ENCODE data around the gene TRMO.

Gene TRMO

DNA sequence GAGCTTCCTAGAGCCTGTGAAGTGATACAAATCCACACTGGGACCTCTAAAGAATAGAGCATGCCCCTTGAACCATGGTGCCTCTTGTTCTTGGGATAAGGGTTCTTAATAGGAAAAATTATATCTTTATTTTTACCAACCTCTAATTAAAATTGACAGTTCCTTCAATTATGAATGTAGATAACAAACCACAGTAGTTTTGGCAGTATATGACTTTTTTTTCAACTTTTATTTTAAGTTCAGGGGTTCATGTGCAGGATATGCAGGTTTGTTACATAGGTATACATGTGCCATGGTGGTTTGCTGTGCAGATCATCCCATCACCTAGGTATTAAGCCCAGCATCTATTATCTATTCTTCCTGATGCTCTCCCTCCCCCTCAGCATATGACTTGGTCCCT lies 14.7 kb upstream of the TRMO start:
- DNase-seq, result no peak

DNA sequence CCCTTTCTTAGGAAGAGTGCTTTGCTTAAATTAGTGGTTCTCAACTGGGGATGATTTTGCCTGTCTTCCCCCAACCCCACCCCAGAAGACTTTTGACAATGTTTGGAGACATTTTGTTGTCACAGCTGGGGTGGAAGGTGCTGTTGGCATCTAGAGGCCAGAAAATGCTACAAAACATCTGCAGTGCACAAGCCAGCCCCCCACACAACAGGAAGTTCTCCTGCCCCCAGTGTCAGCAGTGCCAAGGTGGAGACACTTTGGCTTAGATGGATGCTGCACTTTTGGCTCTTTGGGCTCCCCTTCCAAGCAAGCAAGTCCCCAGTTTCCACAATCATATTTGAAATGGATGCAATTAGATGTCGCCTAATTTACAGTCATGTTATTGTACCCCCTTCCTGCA lies 13.0 kb upstream of the TRMO start:
- DNase-seq, result no peak

DNA sequence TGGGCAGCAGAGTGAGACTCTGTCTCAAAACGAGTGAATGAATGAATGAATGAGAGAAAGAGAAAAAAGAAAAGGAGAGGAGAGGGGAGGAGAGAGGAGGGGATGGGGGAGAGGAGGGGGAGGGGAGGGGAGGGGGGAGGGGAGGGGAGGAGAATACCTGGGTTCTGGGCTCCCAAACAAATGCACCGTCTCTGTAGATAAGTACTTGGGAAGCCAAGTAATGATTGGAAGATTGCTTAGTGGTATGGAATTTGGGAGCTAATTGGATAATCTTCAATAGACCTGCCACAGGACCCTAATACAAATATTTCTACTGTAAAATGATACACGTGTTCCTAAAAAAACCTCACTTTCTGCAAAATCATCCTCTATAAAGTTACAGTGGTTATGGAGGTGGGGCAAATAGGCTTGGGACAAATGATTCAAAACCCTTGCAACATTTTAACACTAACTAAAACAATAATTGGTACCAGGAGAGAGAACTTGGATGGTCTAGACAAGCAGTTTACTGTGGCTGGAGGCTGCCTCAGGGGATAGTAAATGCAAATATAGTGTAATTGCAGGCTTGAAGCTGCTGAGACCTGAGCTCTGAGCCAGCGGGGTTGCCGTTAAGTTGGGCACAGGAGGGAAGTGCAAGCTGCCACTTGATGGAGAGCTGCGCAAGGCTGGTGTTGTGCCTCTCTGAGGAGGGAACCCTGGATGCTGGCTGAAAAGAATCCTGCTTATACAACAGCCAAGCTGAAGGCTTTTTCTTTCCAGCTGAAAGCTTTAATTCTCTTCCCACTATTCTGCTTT lies 12.2 kb upstream of the TRMO start:
- no peak for DNase-seq

DNA sequence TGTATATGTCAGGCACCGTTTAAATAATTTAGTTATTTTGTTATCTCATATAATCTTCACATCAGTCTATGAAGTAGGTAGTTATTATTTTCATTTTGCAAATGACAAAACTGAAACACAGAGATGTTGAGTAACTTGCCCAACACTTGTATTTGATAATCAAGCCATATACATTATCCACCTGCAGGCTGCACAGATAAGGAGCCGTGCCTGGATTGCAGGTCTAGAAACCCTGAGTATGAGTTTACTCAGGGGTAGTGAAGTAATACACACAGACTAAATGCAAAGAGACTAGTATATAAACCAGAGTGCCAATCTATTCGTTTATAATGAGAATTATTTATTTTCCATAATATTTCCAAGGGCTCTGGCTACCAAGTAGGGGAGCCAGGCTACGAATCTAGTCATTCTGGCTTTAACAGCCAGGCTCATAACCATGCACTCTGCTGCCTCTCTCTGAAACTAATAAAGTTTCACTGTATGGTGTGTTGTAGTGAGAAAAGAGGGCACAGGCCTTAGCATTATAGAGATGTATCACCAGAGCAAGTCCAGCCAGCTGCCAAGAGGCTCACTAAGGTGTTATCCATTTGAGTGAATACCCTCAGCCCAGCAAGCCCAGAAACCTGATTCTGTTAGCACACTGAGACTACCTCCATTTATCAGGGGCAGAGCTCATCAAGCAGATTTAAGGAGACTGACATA lies 11.1 kb upstream of the TRMO start:
- DNase-seq, result no peak

DNA sequence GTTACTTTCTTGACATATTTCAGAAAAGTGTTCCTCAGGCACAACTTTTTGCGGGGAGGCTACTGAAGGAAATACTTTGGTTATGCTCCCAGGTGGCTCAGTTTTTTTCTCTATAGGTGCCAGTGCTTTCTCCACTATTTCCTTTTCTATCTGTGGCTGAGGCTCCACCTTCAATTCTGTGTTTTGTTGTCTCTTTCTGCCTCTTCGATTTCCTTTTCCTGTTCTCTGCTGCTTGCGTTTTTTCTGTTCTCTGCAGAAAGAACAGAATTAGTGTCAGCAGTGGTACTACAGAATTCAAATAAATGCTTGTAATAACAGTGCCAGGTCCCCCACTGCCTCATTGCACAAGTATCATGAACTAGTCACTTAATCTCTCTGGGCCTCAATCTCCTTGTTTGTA lies 8.7 kb upstream of the TRMO start:
- no peak for DNase-seq

DNA sequence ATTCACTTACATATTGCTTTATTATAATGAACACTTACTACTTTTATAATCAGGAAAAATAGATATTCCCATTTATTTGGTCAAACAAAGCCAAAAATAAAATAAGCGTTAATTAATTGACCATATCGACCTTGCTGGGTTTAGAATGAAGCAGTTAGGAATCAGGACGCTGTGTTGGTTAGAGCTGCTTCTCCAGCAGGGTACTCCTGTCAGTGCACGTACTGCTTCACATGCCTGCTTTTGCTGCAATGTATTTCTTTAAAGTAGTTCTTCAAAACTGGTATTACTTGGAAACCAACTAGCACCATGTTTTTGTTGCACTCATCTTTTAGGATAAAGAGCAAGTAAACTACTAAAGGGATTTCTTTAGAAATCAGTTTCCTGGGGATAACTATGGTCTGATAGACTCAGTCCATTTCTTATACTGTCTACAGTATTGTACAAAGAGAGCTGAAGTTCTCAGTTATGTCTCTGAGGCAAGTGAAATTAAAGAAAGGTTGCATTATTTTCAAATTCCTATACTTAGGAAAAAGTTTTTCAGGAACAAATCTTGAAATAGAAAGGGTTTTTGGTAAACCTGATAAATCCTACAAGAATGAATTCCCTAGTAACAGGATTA lies 6.8 kb upstream of the TRMO start:
- no peak for DNase-seq

DNA sequence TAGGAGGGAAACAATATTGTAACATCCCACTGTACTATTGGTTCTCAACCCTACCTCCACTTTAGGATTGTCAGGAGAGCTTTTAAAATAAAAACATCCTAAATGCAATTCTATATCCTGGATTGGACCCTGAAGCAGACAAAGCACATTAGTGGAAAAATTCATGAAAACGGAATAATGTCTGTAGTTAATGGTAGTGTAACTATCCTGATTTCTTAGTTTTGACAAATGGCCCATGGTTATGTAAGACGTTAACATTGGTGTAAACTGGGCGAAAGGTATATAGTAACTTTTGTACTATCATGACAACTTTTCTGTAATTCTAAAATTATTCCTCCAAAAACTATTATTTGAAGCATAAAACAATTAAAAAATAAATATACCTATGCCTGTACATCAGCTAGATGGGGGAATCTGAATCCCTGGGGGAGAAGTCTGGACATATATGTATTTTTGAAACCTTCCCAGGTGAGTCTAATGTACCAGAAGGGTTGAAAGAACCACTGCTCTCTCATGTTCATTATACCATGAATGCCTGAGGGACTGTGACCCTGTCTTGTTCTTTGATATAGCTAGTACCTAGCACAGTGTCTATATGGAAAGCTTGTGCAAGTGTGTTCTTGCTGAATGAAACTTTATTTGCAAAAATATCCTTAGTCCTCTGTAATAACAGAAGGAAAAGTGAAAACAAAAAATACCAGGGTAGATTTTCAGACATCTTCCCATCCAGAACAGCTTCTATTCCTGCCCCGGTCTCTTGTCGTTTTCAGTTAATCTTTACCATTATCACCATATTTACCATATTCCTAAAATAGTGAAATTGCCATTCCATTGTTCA lies 3.4 kb upstream of the TRMO start:
- no peak for DNase-seq

DNA sequence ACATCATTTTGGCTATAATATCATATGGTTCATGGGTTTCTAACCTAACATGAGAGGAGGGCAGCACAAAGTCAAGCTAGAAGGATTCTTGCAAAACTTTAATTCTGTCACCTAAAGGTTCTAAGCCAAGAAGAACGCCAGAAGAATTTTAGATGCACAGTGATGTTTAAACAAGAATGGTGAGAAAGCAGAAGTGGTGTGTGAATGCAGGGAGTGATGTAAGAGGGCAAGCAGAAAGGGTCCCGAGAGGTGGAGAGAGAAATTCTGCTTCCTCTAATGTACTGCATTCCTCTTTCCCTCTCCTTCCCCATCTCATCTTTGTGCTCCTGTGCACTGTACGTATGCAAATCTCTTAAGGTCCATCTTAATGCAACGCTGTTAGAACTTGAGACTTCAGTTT lies 2.1 kb upstream of the TRMO start:
- DNase-seq, result no peak

DNA sequence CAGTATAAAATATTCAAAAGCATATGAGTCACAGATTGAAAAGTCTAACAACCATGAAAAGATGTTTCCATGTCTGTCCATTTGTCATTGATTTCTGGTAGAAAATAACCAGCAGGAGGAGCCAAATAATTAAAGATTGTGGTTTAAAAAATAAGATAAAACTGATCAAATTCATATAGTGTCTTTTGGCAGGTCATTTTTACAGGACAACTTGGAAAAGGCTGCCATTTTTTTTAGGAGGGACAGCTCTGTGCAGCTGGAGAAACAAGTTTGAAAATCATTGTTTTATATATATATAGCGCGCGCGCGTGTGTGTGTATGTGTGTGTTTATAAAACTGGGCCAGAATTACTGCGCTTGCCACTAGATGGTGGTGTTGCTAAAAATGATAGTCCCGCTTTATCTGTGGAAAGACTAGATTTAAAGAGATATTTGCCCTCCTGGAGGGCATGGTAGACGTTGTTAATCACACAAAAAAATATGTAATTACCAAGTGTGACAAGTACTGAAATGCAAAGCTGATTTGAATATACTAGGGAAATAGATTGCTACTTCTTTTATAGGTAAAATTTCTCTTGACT lies 1.3 kb upstream of the TRMO start:
- peak; percentile 85 for DNase-seq

DNA sequence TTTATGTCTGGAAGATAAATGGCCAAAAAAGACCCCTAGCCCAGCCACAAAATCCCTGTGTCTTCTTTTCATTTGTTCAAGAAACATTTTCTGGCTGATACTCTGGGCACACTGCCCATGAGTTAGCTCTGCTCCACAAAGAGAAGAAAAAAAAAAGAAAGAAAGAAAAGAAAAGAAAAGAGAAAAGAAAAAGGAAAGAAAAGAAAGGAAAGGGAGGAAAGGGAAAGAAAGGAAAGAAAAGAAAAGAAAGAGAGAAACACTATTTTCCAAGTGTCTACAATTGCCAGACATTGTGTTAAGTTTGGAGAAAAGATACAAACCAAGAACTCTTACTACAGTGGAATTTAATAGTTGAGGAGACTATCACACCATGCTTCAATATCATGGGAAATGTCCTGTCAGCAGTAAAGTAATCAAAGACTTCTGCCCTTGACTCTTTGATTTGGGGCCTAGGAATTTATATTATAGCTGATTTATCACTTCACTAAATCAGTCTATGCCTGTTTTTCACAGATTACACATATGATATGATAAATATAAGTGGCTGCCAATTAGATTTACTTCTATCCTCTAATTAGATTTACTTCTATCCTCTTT lies 3.0 kb downstream of the TRMO start:
- DNase-seq, result no peak

DNA sequence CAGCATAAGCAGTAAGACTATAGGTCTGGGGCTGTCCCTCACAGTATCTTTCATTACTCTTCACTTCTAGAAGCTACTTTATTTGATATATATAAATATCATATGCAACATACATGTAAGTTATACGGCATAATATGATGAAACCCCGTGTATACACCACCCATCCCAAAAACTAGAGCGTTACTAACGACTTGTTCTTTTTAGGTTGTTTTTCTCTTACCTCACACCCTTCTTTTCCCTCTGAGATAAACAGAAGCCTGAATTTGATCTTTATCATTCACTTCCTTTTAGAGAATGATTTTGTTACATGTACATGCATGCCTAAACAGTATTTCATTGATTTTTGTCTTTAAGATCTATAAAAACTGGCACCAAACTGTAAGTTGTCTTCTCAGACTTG lies 3.7 kb downstream of the TRMO start:
- DNase-seq, result no peak

DNA sequence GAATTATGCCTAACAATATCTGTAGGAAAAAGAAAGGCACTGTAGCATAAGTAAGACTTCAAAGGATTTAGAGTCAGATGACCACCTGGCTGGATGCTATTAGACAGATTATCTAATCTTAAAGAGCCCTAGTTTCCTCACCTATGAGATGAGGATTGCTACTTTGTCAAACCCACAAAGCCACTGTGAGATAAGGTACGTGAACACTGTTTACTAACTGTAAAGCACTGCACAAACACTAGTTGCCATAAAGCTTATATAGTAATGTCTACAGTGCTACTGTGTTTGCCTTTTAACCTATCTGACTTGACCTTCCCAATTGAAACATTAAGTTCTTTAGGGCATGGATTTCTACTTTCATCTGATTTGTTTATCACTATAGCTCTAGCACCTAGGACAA lies 10.3 kb downstream of the TRMO start:
- DNase-seq, result no peak

DNA sequence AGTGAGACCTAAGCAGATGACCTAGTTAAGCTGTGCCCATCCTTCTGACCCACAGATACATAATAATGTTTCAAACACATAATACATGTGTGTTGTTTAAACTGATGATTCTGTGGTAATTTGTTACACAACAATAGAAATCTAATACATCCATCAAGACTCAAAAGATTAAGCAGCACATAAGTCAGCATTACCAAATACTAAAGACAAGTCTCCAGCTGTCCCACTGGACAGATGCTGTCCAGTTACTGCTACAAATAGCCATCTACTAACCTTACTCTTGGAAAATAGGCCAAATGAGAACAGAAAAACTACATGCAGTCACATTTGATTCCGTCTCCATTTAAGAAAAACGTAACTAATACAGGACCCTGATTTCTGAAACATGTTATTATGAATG lies 10.8 kb downstream of the TRMO start:
- no peak for DNase-seq

DNA sequence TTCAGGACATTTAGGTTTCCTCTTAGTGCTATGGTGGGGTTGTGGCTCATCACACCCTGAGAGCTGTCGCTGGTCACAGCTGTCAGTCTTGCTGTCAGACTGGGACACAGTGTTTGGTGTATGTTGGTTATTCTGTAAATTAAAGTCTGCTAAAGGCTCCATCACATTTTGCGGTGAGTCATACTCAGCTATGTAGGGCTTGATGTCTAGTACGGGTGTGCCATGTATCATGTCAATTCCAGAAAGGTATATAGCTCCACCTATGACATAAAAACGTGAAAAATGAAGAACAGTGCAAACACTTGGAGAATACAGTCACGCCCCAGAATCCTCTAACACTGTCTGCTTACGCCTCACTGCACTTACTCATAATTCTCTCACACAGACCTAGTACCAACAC lies 11.9 kb downstream of the TRMO start:
- no peak for DNase-seq

DNA sequence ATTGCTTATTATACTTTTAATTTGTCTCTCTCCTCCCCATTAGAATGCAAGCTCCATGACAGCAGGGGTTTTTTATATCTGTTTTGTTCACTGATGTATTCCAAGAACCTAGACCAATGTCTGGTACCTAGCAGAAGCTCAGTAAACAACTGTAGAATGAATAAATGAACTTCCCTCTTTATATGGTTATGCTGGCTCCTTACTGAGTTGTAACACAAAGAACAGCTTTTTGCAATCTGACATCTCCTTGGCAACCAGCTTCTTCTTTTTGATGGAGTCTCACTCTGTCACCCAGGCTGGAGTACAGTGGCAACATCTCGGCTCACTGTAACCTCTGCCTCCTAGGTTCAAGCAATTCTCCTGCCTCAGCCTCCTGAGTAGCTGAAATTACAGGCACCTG lies 13.6 kb downstream of the TRMO start:
- no peak for DNase-seq

DNA sequence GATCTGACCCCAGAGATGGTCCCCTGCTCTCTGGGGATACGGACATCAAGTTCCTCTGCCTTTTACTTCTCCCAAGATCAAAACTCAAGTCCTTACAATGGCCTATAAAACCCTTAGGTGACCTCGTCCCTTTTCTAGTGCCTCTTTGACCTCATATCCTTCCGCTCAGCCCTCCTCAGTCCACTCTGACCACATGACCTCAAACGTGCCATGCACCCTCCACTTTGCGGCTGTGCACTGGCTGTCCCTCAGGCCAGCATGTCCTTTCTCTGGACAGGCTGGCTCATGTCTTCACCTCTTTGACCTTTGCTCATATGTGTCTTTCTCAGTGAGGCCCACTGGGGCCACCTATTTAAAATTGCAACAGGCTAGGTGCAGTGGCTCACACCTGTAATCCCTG lies 14.7 kb downstream of the TRMO start:
- no peak for DNase-seq

DNA sequence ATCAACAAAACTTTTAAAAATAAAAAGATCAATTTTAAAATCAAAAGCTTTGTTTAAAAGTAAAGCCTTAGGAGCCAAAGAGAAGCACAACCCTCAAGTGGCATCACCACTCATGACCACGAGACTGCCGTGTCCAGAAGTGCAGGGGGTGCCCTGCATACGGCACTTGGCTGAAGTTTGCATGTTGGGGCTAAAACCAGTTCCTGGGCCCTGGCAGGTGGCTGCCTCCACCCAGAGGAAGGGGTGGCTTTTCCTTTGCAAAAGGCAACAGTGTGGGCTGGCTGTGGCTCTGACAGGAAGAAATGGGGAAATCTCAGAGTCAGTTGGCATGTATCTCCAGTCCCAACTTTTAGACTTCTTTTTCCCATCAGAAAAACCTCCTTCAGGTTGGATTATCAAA lies 15.3 kb downstream of the TRMO start:
- no peak for DNase-seq

DNA sequence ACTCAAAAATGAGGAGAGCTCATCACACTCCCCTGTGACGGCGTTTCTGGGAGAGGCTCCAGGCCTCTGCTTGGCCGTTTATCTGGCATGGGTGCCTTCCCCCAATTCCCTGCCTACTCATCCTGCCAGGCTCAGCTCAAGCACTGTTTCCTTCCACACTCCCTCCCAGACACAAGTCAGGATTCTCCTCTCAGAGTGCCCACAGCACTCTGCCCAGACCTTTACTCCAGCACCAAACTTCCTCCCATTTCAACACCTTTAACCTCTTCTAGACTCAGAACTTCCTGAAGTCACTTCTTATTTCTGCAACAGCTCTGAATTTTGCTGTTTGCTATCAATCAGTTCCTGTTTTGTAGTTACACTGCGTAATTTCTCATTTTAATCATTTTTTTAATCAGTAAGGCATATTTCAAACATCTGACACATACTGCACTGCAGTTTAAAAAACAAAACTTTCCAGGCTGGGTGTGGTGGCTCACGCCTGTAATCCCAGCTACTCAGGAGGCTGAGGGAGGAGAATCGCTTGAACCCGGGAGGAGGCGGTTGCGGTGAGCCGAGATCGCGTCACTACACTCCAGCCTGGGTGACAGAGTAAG lies 16.0 kb downstream of the TRMO start:
- no peak for DNase-seq

DNA sequence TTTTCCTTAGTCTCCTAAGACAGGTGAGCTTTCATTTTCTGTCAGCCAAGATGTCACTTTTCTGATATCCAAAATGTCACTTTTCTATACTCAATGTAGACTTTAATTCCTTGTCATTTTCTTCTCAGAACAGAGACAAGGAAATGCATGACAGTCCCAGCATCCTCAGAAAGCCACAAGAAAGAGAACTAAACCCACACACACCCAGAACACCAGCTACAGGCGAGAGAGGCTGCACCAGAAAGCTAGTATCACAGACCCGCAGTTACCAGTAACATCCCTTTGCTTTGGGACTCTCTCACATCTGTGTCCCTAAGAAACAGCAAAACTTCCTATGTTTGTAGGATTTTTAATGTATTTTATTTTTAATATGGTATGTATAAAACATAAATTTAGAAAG lies 17.1 kb downstream of the TRMO start:
- no peak for DNase-seq

DNA sequence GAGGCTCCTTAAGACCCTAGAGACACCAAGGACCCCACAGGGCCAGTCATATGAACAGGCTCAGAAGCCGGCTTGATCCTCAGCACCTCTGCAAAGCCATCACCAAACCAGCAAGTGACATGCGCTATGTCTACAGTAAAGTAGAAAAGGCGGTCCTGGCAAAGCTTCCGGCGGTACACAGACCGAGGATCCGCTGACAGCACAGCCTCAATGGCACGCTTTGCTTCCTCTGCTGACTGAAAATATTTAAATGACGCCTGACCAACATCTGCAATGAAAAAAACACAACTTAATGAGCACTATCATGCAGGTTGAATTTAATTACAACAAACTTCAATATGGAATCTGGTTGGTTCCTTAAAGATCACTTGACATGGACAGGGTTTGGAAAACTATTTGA lies 17.6 kb downstream of the TRMO start:
- DNase-seq, result no peak

DNA sequence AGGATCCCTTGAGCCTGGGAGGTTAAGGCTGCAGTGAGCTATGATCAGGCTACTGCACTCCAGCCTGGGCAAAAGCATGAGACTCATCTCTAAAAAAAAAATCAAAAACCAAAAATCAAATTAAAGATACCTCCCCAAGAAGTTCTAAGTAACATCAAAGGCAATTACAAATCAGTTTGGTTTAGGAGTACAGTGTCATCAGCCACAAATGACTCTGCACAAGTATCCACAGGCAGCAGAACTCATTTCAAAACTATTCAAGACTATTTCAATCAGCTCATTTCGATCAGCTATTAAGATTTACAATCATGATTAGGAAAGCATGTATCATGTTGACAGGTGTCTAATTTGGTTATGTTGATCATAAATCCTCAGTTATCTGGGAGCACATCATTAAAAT lies 19.1 kb downstream of the TRMO start:
- no peak for DNase-seq

Data from DMS53 (cell line).